Measurements from ENCODE around the gene EFCAB14. TPM values are rescaled to one million over a fixed set of nuclear protein-coding genes. Genes with fewer than 3 reads are reported as not detected.

The EFCAB14 gene
- total RNA-seq, 1 experiment from 2014 or later: 52.5 TPM

DNA sequence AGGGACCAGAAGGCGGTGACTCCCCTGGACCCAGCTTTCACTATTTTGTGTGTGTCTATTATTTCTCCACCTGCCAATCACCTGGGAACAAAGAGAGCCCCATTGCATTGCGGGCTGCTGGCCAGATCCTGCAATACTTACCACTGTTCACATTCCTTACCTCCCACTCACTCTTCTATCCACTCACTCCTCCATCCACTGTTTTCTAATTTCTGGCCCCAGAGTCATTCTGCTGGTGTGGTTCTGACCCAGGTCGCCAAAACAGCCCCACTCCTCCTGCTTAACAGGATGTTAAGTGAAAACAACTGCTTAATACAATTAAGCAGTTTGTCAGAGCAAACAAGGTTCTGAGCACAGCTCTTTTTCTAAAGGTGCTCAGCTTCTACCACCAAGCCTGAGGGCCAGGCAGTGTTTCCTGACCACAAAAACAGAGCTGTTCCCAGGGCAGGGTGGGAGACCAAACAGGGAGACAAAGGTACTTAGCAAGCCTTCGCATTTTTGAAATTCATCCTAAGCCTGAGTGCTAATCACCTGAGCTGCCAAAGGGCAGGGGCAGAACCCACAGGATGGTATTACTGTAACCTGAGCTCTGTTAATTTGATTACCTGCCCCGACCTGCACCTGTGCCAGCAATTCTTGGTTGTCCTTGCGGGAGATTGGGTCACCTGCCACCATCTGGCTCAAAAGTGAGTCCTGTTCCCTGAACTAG, 38.5 kb upstream of the EFCAB14 start:
- Histone ChIP-seq H2AFZ (ENCODE audit: low read depth, low read length, poor library complexity, severe bottlenecking) (no peak overlapping the region), H3K4me1 (ENCODE audit: control insufficient read depth in 1 of 2, insufficient read depth in 2 of 2, low read length in 2 of 2) (peaks cover 6 to 7% of the 10 kb centered on the region in 2 experiments; a peak in 3 of 4 replicates), H3K4me3 (replicated peaks in 1 of 2; ENCODE audit: low read depth in 1 of 2, low read length in 2 of 2) (no peak overlapping the region), H4K20me1 (ENCODE audit: insufficient read depth) (no peaks in the 10 kb centered on the region), H3K36me3 (ENCODE audit: control insufficient read depth in 1 of 2, insufficient read depth in 2 of 2, low read length in 2 of 2) (no peaks in the 10 kb centered on the region), H3K9me3 (ENCODE audit: control insufficient read depth in 1 of 2, insufficient read depth in 1 of 2, low read depth in 1 of 2, low read length in 2 of 2) (no peaks in the 10 kb centered on the region), H3K4me2 (ENCODE audit: low read length) (no peak overlapping the region), H3K79me2 (ENCODE audit: insufficient read depth, low read length) (no peaks in the 10 kb centered on the region), H3K9ac (ENCODE audit: low read length) (no peak overlapping the region), H3K9me2 (ENCODE audit: insufficient read depth) (no peaks in the 10 kb centered on the region), H3K27ac (ENCODE audit: low read depth, low read length) (no peak overlapping the region), H3K27me3 (ENCODE audit: insufficient read depth, low read length) (peaks cover 34% of the 10 kb centered on the region)
- ChIA-PET RAD21 (ENCODE audit: low non-redundant PET in 1 of 2, low total read pairs in 2 of 2, uncharacterized antibody in 2 of 2, unreplicated experiment in 2 of 2) (no interaction called here), POLR2A (no interaction called here), CTCF (interaction anchor here (2.2 kb wide), 1 partner anchor 11 kb away, joined by 9 read pairs; no protein-coding TSS in a partner anchor)
- TF ChIP-seq EGR1 (IDR thresholded peaks at IDR 0.05; ENCODE audit: low read depth) (peak; percentile 21; the same call in 1 of the 2 replicates), ZFX (IDR thresholded peaks at IDR 0.05) (no peak)
- TF ChIP-seq, protein P1, sequence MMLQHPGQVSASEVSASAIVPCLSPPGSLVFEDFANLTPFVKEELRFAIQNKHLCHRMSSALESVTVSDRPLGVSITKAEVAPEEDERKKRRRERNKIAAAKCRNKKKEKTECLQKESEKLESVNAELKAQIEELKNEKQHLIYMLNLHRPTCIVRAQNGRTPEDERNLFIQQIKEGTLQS (IDR thresholded peaks at IDR 0.05): no peak
- ATAC-seq: no peak
- no TSS peak for BruUV-seq (replicated peaks)
- intact Hi-C loops (cut with micrococcal nuclease): no loop called here
- DNase-seq (ENCODE audit: low read depth, low spot score): no peak

DNA sequence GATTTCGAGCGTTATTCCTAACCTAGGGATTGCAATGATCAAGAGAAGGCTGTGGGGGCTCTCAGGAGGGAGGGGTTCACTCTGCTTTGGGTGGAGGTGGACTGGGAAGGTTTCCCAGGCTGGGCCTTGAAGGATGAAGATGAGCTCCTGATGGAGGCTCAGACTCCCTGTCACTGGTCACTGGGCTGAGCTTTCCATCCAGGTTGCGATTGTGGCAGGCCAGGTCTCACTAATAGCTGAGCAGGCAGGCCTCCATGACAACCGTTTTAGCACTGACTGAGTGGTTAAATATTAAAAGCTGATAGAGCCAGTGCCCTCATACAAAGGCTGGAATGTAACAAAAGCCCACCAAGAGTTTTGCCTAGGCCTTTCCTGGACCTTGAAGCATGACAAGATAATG, 36.2 kb upstream of the EFCAB14 start:
- RAD21 ChIA-PET (ENCODE audit: low non-redundant PET in 1 of 2, low total read pairs in 2 of 2, uncharacterized antibody in 2 of 2, unreplicated experiment in 2 of 2): no interaction called here
- no peak overlapping the region for H3K9ac ChIP-seq (ENCODE audit: low read length)
- DNase-seq (ENCODE audit: low read depth, low spot score) (no peak), ATAC-seq (no peak)
- H3K4me1 ChIP-seq (ENCODE audit: control insufficient read depth in 1 of 2, insufficient read depth in 2 of 2, low read length in 2 of 2): peaks cover 6 to 7% of the 10 kb centered on the region in 2 experiments; a peak in 3 of 4 replicates
- POLR2A ChIA-PET: no interaction called here
- no TSS peak for BruUV-seq (replicated peaks)
- intact Hi-C loops (cut with micrococcal nuclease): no loop called here
- no peak for TF ChIP-seq EGR1 (IDR thresholded peaks at IDR 0.05; ENCODE audit: low read depth)
- TF ChIP-seq FOSL1 (IDR thresholded peaks at IDR 0.05; ENCODE audit: low read depth): no peak
- TF ChIP-seq, protein P2, sequence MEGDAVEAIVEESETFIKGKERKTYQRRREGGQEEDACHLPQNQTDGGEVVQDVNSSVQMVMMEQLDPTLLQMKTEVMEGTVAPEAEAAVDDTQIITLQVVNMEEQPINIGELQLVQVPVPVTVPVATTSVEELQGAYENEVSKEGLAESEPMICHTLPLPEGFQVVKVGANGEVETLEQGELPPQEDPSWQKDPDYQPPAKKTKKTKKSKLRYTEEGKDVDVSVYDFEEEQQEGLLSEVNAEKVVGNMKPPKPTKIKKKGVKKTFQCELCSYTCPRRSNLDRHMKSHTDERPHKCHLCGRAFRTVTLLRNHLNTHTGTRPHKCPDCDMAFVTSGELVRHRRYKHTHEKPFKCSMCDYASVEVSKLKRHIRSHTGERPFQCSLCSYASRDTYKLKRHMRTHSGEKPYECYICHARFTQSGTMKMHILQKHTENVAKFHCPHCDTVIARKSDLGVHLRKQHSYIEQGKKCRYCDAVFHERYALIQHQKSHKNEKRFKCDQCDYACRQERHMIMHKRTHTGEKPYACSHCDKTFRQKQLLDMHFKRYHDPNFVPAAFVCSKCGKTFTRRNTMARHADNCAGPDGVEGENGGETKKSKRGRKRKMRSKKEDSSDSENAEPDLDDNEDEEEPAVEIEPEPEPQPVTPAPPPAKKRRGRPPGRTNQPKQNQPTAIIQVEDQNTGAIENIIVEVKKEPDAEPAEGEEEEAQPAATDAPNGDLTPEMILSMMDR (IDR thresholded peaks at IDR 0.05 in 2 of 3, conservative IDR thresholded peaks at IDR 0.05 in 1 of 3; ENCODE audit: borderline replicate concordance in 1 of 3, insufficient read depth in 1 of 3, low read depth in 2 of 3, low read length in 2 of 3): no peak
- TF ChIP-seq SP1 (IDR thresholded peaks at IDR 0.05; ENCODE audit: low read depth): no peak
- no peak for TF ChIP-seq CEBPB (IDR thresholded peaks at IDR 0.05; ENCODE audit: low read depth)
- TF ChIP-seq JUND (IDR thresholded peaks at IDR 0.05): no peak
- no peak for TF ChIP-seq ELF1 (IDR thresholded peaks at IDR 0.05; ENCODE audit: borderline replicate concordance, low read depth)
- no peak for TF ChIP-seq YY1 (IDR thresholded peaks at IDR 0.05; ENCODE audit: extremely low read depth, insufficient replicate concordance, low read depth, low read length)
- no peak for TF ChIP-seq POLR2AphosphoS5 (IDR thresholded peaks at IDR 0.05; ENCODE audit: low read depth, low read length)
- TF ChIP-seq, protein P1 (IDR thresholded peaks at IDR 0.05): no peak
- TF ChIP-seq ZNF274 (IDR thresholded peaks at IDR 0.05; ENCODE audit: low read depth, low read length): no peak
- TF ChIP-seq RAD21 (IDR thresholded peaks at IDR 0.05; ENCODE audit: low read depth): no peak
- TF ChIP-seq SRF (IDR thresholded peaks at IDR 0.05; ENCODE audit: low read depth): no peak
- TF ChIP-seq SIN3A (IDR thresholded peaks at IDR 0.05; ENCODE audit: low read depth): no peak
- TF ChIP-seq CBX3 (IDR thresholded peaks at IDR 0.05; ENCODE audit: low read depth): no peak
- no peaks in the 10 kb centered on the region for H3K36me3 ChIP-seq (ENCODE audit: control insufficient read depth in 1 of 2, insufficient read depth in 2 of 2, low read length in 2 of 2)
- CTCF ChIA-PET: no interaction called here
- H2AFZ ChIP-seq (ENCODE audit: low read depth, low read length, poor library complexity, severe bottlenecking): no peak overlapping the region
- H4K20me1 ChIP-seq (ENCODE audit: insufficient read depth): no peaks in the 10 kb centered on the region
- H3K9me2 ChIP-seq (ENCODE audit: insufficient read depth): no peaks in the 10 kb centered on the region
- H3K27ac ChIP-seq (ENCODE audit: low read depth, low read length): no peak overlapping the region
- no peaks in the 10 kb centered on the region for H3K79me2 ChIP-seq (ENCODE audit: insufficient read depth, low read length)
- H3K27me3 ChIP-seq (ENCODE audit: insufficient read depth, low read length): peaks cover 35% of the 10 kb centered on the region
- H3K4me3 ChIP-seq (replicated peaks in 1 of 2; ENCODE audit: low read depth in 1 of 2, low read length in 2 of 2): no peak overlapping the region
- no peak overlapping the region for H3K4me2 ChIP-seq (ENCODE audit: low read length)
- H3K9me3 ChIP-seq (ENCODE audit: control insufficient read depth in 1 of 2, insufficient read depth in 1 of 2, low read depth in 1 of 2, low read length in 2 of 2): no peaks in the 10 kb centered on the region
